Uterus (tissue), 4 donors: ENCODE data around the gene C19orf44. TPM values are rescaled to one million over a fixed set of nuclear protein-coding genes. Genes with fewer than 3 reads are reported as not detected.
"Not testable (repeated sequence)": the region's sequence is repeated elsewhere in the genome, so short reads cannot be mapped to it uniquely, and the experiment has no call there.

ENCODE experiments used
- DNase-seq, 2 donors: peaks; one replicate each; pipeline ENCODE4 v3.0.0-alpha.2; 2019 to 2020
- H3K27ac ChIP-seq, 2 donors: fragments of 200-600 bp; sonication (generic); 1 replicate in 1 of 2; 2 replicates in 1 of 2; pipeline ENCODE4 v1.5.1; 2016 to 2018
- H3K27me3 ChIP-seq, 2 donors: fragments of 200-600 bp; sonication (generic); one replicate each; pipeline ENCODE4 v1.5.1; 2018 to 2019; ENCODE audit warnings: control low read depth in 1 of 2
- H3K36me3 ChIP-seq, 2 donors: fragments of 200-600 bp; sonication (generic); one replicate each; pipeline ENCODE4 v1.5.1; 2019; ENCODE audit warnings: control low read depth in 1 of 2
- H3K4me1 ChIP-seq, 2 donors: fragments of 200-600 bp; sonication (generic); one replicate each; pipeline ENCODE4 v1.5.1; 2018 to 2019; ENCODE audit warnings: control low read depth in 1 of 2
- H3K4me3 ChIP-seq, 2 donors: fragments of 200-600 bp; sonication (generic); 1 replicate in 1 of 2; 2 replicates in 1 of 2; pipeline ENCODE4 v1.5.1; 2018 to 2019; ENCODE audit warnings: mild to moderate bottlenecking in 1 of 2
- H3K9me3 ChIP-seq, 2 donors: fragments of 200-600 bp; sonication (generic); one replicate each; pipeline ENCODE4 v1.5.1; 2019; ENCODE audit warnings: control low read depth in 1 of 2
- POLR2A ChIP-seq, 2 donors: fragments of 450-650 bp; IDR thresholded peaks; one replicate each; pipeline ENCODE4 v1.6.1; 2016; ENCODE audit warnings: antibody characterized with exemption in 2 of 2, mild to moderate bottlenecking in 1 of 2, moderate library complexity in 1 of 2
- intact Hi-C: fragments of 100-400 bp; cut with DNase I; formaldehyde crosslinking; loops from one replicate; pipeline ENCODE4 v1.15.1; 2023; ENCODE audit warnings: low total_unique reads
- total RNA-seq, 4 donors: library from RNA; depleted of rRNA in 3 of 4; stranded (reverse); fragments of >200 nt in 3 of 4; gene quantifications; one replicate each; pipeline versions ENCODE4 v1.1.0 to v1.2.4, GENCODE V29; 2014 to 2023
- TF ChIP-seq, protein P1 (sequence below), 4 experiments: fragments of 200-600 bp in 2 of 4; fragments of 450-650 bp in 2 of 4; sonication (generic) in 2 of 4; IDR thresholded peaks; one replicate each; pipeline ENCODE4 v1.5.1; 2016 to 2019; ENCODE audit warnings: antibody characterized with exemption in 4 of 4, mild to moderate bottlenecking in 2 of 4, moderate library complexity in 1 of 4
- donor health status: DM: yes; HTN: yes; CAD: no.

C19orf44 gene
- total RNA-seq, 4 donors from 2014 or later, result 0.26 to 11.9 (median 7.5) TPM

DNA sequence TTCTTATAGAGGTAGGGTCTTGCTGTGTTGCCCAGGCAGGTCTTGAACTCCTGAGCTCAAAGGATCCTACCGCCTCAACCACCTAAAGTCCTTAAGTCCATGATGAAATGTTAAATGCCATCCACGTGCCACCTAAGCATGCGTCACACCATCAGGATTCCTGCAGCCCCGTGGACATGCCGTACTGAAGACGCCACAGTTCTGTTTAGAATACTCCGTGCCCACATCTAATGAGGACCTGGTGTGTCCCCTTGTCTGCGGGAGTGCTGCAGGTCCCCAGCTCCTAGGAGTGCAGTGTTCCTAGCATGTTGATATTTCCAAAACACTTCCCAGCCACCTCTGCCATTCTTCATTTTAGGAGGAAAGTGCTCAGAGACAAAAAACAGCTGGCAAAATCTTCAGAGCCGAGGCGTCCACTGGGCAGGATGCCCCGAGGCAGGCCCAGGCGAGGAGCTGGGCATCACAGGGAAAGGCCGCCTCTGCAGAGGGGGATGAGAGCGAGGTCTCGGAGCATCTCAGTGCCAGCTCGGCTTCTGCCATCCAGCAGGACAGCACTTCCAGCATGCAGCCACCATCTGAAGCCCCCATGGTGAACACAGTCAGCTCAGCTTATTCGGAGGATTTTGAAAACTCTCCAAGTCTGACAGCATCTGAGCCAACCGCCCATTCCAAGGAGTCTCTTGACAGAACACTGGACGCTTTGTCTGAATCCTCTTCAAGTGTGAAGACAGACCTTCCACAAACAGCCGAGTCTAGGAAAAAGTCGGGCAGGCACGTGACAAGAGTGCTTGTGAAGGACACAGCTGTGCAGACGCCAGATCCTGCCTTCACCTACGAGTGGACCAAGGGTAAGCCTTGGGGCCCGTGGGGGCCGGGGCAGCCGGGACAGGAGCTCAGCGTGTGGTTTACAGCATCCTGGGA, 13.2 kb downstream of the C19orf44 start:
- intact Hi-C loops, result no loop called here
- no peak overlapping the region for H3K4me3 ChIP-seq
- no peaks in the 10 kb centered on the region for H3K4me1 ChIP-seq
- no peaks in the 10 kb centered on the region for H3K36me3 ChIP-seq
- H3K27ac ChIP-seq, result no peak overlapping the region
- no peaks in the 10 kb centered on the region for H3K27me3 ChIP-seq
- no peak for DNase-seq
- H3K9me3 ChIP-seq, result no peaks in the 10 kb centered on the region
- no peak for TF ChIP-seq POLR2A (IDR thresholded peaks at IDR 0.05)
- TF ChIP-seq, protein P1, sequence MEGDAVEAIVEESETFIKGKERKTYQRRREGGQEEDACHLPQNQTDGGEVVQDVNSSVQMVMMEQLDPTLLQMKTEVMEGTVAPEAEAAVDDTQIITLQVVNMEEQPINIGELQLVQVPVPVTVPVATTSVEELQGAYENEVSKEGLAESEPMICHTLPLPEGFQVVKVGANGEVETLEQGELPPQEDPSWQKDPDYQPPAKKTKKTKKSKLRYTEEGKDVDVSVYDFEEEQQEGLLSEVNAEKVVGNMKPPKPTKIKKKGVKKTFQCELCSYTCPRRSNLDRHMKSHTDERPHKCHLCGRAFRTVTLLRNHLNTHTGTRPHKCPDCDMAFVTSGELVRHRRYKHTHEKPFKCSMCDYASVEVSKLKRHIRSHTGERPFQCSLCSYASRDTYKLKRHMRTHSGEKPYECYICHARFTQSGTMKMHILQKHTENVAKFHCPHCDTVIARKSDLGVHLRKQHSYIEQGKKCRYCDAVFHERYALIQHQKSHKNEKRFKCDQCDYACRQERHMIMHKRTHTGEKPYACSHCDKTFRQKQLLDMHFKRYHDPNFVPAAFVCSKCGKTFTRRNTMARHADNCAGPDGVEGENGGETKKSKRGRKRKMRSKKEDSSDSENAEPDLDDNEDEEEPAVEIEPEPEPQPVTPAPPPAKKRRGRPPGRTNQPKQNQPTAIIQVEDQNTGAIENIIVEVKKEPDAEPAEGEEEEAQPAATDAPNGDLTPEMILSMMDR (IDR thresholded peaks at IDR 0.05), result no peak

DNA sequence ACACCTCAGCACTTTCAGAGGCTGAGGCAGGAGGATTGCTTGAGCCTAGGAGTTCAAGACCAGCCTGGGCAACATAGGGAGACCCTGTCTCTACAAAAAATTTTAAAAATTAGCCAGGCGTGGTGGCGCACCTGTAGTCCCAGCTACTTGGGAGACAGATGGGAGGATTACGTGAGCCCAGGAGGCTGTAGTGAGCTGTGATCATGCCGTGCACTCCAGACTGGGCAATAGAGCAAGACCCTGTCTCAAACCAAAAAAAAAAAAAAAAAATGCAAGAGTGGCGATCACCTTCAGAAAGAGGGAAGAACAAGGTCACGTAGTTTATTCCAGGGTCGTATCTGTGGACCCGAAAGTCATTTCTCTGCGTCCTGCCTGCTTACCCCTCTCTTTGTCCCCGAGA, 16.4 kb downstream of the C19orf44 start:
- H3K27me3 ChIP-seq, H3K4me1 ChIP-seq, H3K4me3 ChIP-seq, intact Hi-C loops, DNase-seq, H3K36me3 ChIP-seq, H3K9me3 ChIP-seq, H3K27ac ChIP-seq: not testable (repeated sequence)

DNA sequence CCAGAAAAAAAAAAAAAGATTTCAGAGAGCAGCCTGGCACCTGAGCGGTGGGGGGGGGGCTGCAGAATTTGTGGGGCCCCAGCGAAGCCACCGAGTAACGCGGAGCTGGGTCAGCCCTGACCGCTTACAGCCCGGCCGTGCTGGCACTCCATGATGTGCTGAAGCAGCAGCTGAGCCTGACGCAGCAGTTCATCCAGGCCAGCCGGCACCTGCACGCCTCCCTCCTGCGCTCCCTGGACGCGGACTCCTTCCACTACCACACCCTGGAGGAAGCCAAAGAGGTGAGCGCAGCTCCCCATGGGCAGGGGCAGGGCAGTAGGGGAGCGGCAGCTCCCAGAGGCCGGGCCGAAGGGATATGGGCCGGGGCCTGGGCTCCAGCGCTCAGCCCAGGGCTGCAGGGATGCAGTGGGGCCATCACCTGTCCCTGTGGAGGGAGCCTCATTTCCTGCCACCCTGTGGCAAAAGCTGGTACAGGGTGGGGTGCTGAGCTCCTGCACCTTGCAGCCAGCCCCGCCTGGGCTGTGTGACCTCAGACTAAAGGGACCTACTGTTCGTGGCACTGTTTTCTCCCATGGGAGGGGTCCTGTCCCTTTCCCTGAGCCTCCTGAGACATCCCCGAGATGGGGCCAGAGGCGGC, 18.3 kb downstream of the C19orf44 start:
- Histone ChIP-seq H3K4me3 (no peak overlapping the region), H3K9me3 (no peaks in the 10 kb centered on the region), H3K27me3 (no peaks in the 10 kb centered on the region), H3K36me3 (no peaks in the 10 kb centered on the region), H3K4me1 (no peaks in the 10 kb centered on the region), H3K27ac (no peak overlapping the region)
- TF ChIP-seq POLR2A (IDR thresholded peaks at IDR 0.05), result no peak
- TF ChIP-seq, protein P1 (IDR thresholded peaks at IDR 0.05), result no peak
- no peak for DNase-seq
- intact Hi-C loops, result no loop called here

DNA sequence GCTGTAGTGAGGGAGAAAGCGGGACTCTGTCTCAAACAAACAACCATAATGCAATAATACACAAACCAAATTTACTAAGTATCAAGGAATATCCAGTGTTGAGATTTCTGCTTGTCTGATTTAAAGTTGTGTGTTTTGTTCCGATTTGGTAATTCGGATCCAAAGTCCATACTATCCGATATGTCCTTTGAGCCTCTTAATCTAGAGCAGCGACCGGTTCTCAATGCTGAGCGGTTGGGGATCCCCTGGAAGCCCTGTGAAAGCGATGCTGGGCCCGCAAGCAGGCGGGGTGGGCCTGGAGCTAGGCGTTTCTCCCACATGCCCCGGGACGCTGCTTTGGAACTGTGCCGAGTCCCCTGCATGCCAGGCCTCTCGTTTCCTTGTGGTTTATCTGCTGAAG, 20.2 kb downstream of the C19orf44 start:
- no peaks in the 10 kb centered on the region for H3K4me1 ChIP-seq
- H3K27me3 ChIP-seq, result no peaks in the 10 kb centered on the region
- H3K4me3 ChIP-seq, result no peak overlapping the region
- no peaks in the 10 kb centered on the region for H3K9me3 ChIP-seq
- intact Hi-C loops, result no loop called here
- H3K27ac ChIP-seq, result no peak overlapping the region
- H3K36me3 ChIP-seq, result no peaks in the 10 kb centered on the region
- TF ChIP-seq, protein P1 (IDR thresholded peaks at IDR 0.05), result no peak
- TF ChIP-seq POLR2A (IDR thresholded peaks at IDR 0.05), result no peak
- DNase-seq, result no peak

DNA sequence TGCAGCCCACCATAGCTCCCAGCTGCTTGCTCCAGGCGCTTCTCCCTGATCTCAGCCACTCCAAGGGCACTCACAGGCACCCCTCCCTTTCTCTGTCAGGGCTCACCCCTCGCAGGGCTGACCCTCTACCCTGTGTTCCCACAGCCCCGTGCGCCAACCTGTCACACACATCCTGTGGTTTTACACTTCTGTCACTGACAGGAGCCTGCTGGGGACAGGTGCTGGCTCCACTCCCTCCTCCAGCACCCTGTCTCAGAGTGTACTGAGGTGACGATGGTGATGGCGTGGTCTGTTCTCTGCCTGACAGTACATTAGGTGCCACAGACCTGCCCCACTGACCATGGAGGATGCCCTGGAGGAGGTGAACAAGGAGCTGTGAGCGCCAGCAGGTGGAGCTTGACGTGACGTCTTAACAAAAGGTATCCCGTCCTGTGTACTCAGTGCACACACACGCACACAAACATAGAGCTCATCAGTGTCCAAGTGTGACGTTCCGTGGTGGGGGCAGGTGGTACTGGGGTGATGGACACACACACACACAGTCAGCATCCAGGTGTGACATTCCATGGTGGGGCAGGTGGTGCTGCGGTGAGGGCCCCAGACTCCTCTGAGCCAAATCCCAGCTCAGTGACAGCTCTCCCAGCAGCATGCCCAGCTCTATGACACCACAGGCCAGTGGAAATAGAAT, 20.9 kb downstream of the C19orf44 start:
- Histone ChIP-seq H3K27me3 (no peaks in the 10 kb centered on the region), H3K4me1 (no peaks in the 10 kb centered on the region)

More for the DNA sequence above, 20.9 kb downstream of the C19orf44 start:
- no peak for DNase-seq
- Histone ChIP-seq H3K27ac (no peak overlapping the region), H3K4me3 (no peak overlapping the region), H3K36me3 (no peaks in the 10 kb centered on the region), H3K9me3 (no peaks in the 10 kb centered on the region)
- intact Hi-C loops, result no loop called here
- TF ChIP-seq, protein P1 (IDR thresholded peaks at IDR 0.05), result no peak
- TF ChIP-seq POLR2A (IDR thresholded peaks at IDR 0.05), result no peak
